Brain microvascular endothelial cell (primary cell): ENCODE results near the gene YAF2.

Experiments used
- DNase-seq: peaks from one replicate; pipeline ENCODE4 v3.0.0-alpha.2; 2020
- H3K27ac ChIP-seq: fragments of 250-450 bp; sonication (Bioruptor Pico); 2 replicates; pipeline ENCODE4 v1.5.1; 2020; ENCODE audit warnings: mild to moderate bottlenecking, moderate library complexity
- H3K27me3 ChIP-seq: fragments of 250-450 bp; sonication (Bioruptor Pico); replicated peaks from 2 replicates; pipeline ENCODE4 v1.5.1; 2020; ENCODE audit warnings: mild to moderate bottlenecking
- H3K36me3 ChIP-seq: fragments of 250-450 bp; sonication (Bioruptor Pico); replicated peaks from 2 replicates; pipeline ENCODE4 v1.5.1; 2020; ENCODE audit warnings: mild to moderate bottlenecking
- H3K4me3 ChIP-seq: 2 replicates; pipeline ENCODE4 v1.5.1; 2011; ENCODE audit warnings: low read depth, mild to moderate bottlenecking, control low read depth, low read length, moderate library complexity
- CTCF ChIP-seq: IDR thresholded peaks from 2 replicates; pipeline ENCODE4 v1.5.1; 2011; ENCODE audit warnings: low read depth, mild to moderate bottlenecking, moderate library complexity, low read length, control low read depth, inconsistent platforms; ENCODE audit errors: missing control alignments
- in situ Hi-C: cut with HindIII; loops from 2 replicates; pipeline ENCODE4 v1.10.0; 2017; ENCODE audit warnings: low sequenced_read_pairs, low pct_ligation_motif_present

Gene YAF2

GRCh38 chr12:42162193-42162592 lies 75.9 kb downstream of the YAF2 start:
- Histone ChIP-seq H3K27me3 (no peaks in the 10 kb centered on the region), H3K4me3 (no peak overlapping the region), H3K36me3 (no peaks in the 10 kb centered on the region), H3K27ac (no peak overlapping the region)
- TF ChIP-seq CTCF: no peak
- in situ Hi-C loops: no loop called here
- DNase-seq: peak; percentile 16

GRCh38 chr12:42161529-42161928 lies 76.5 kb downstream of the YAF2 start:
- no peaks in the 10 kb centered on the region for H3K36me3 ChIP-seq
- TF ChIP-seq CTCF: no peak
- no peaks in the 10 kb centered on the region for H3K27me3 ChIP-seq
- DNase-seq: no peak
- no peak overlapping the region for H3K4me3 ChIP-seq
- in situ Hi-C loops: no loop called here
- H3K27ac ChIP-seq: no peak overlapping the region

- in situ Hi-C loops: no loop called here
- DNase-seq: no peak
- Histone ChIP-seq H3K36me3 (no peaks in the 10 kb centered on the region), H3K4me3 (no peak overlapping the region), H3K27ac (no peak overlapping the region), H3K27me3 (no peaks in the 10 kb centered on the region)
- TF ChIP-seq CTCF: no peak
Measured at GRCh38 chr12:42156232-42156631, 81.8 kb downstream of the YAF2 start.

GRCh38 chr12:42145552-42146215 lies 92.4 kb downstream of the YAF2 start:
- Histone ChIP-seq H3K36me3 (no peaks in the 10 kb centered on the region), H3K4me3 (peak overlapping the region; percentile 73), H3K27me3 (no peaks in the 10 kb centered on the region), H3K27ac (no peak overlapping the region)
- in situ Hi-C loops: no loop called here
- DNase-seq: no peak
- no peak for TF ChIP-seq CTCF

- H3K27ac ChIP-seq: no peak overlapping the region
- no peaks in the 10 kb centered on the region for H3K36me3 ChIP-seq
- in situ Hi-C loops: no loop called here
- no peak for TF ChIP-seq CTCF
- no peak for DNase-seq
- no peaks in the 10 kb centered on the region for H3K27me3 ChIP-seq
- peak overlapping the region; percentile 73 for H3K4me3 ChIP-seq
Measured at GRCh38 chr12:42145197-42145549, 92.9 kb downstream of the YAF2 start.
